CD4-positive, alpha-beta T cell treated with Interleukin-15 for 1 hour (primary cell): ENCODE measurements around the gene FADS6.

Experiments
- DNase-seq: peaks from one replicate; pipeline ENCODE4 v3.0.0-alpha.2; 2020

Gene FADS6

GRCh38 chr17:74850310-74850709, 43.1 kb downstream of the FADS6 start:
- no peak for DNase-seq

- DNase-seq, result no peak
Observed at GRCh38 chr17:74848656-74849399, 44.6 kb downstream of the FADS6 start.

GRCh38 chr17:74846621-74847020, 46.8 kb downstream of the FADS6 start:
- no peak for DNase-seq

GRCh38 chr17:74843352-74843627, 50.1 kb downstream of the FADS6 start:
- no peak for DNase-seq

GRCh38 chr17:74842599-74843351, 50.7 kb downstream of the FADS6 start:
- peak; percentile 41 for DNase-seq

GRCh38 chr17:74842146-74842598, 51.3 kb downstream of the FADS6 start:
- DNase-seq, result no peak

- peak; percentile 24 for DNase-seq
Observed at GRCh38 chr17:74840989-74841666, 52.3 kb downstream of the FADS6 start.

- DNase-seq, result no peak
Observed at GRCh38 chr17:74839990-74840852, 53.2 kb downstream of the FADS6 start.

- DNase-seq, result no peak
Observed at GRCh38 chr17:74838274-74838673, 55.2 kb downstream of the FADS6 start.

- DNase-seq, result no peak
Observed at GRCh38 chr17:74836691-74837467, 56.6 kb downstream of the FADS6 start.

- no peak for DNase-seq
Observed at GRCh38 chr17:74836191-74836590, 57.2 kb downstream of the FADS6 start.

- DNase-seq, result peak; percentile 38
Observed at GRCh38 chr17:74833501-74834377, 59.7 kb downstream of the FADS6 start.

- no peak for DNase-seq
Observed at GRCh38 chr17:74832421-74832820, 61.0 kb downstream of the FADS6 start.

GRCh38 chr17:74831444-74832146, 61.8 kb downstream of the FADS6 start:
- no peak for DNase-seq

GRCh38 chr17:74830861-74831260, 62.6 kb downstream of the FADS6 start:
- no peak for DNase-seq

- DNase-seq, result no peak
Observed at GRCh38 chr17:74827800-74828199, 65.6 kb downstream of the FADS6 start.
